SK-N-MC (cell line): ENCODE data around the gene ST3GAL4.

ENCODE experiments used
- DNase-seq: peaks from one replicate; pipeline ENCODE4 v3.0.0-alpha.2; 2011; ENCODE audit warnings: low read depth, low spot score
- H3K27ac ChIP-seq: fragments of 200-600 bp; sonication (generic); 2 replicates; pipeline ENCODE4 v1.5.1; 2016; ENCODE audit warnings: mixed run types
- H3K36me3 ChIP-seq: fragments of 200-600 bp; sonication (generic); 2 replicates; pipeline ENCODE4 v1.6.1; 2017; ENCODE audit warnings: antibody characterized with exemption, low read length, mixed read lengths; ENCODE audit not compliant: insufficient read depth
- H3K4me3 ChIP-seq: fragments of 200-600 bp; sonication (generic); 2 replicates; pipeline ENCODE4 v1.5.1; 2016
- H3K9ac ChIP-seq: fragments of 200-600 bp; sonication (generic); 2 replicates; pipeline ENCODE4 v1.8.0; 2017; ENCODE audit warnings: mixed run types, mixed read lengths; ENCODE audit not compliant: insufficient read length
- H3K9me3 ChIP-seq: fragments of 200-600 bp; sonication (generic); 2 replicates; pipeline ENCODE4 v1.6.1; 2017; ENCODE audit warnings: low read depth, mild to moderate bottlenecking, antibody characterized with exemption, low read length, moderate library complexity, mixed read lengths
- EZH2 ChIP-seq: fragments of 200-600 bp; sonication (generic); IDR thresholded peaks from one replicate; pipeline ENCODE4 v1.6.1; 2017; ENCODE audit warnings: antibody characterized with exemption
- FOXP2 ChIP-seq: optimal IDR thresholded peaks from 2 replicates; pipeline ENCODE3; 2011; ENCODE audit warnings: mild to moderate bottlenecking, moderate library complexity; ENCODE audit not compliant: insufficient read depth; ENCODE audit errors: extremely low read length, control extremely low read depth
- POLR2AphosphoS5 ChIP-seq: IDR thresholded peaks from 2 replicates; pipeline ENCODE4 v1.6.1; 2012; ENCODE audit warnings: mild to moderate bottlenecking, low read depth, low read length, borderline replicate concordance

The ST3GAL4 gene

DNA sequence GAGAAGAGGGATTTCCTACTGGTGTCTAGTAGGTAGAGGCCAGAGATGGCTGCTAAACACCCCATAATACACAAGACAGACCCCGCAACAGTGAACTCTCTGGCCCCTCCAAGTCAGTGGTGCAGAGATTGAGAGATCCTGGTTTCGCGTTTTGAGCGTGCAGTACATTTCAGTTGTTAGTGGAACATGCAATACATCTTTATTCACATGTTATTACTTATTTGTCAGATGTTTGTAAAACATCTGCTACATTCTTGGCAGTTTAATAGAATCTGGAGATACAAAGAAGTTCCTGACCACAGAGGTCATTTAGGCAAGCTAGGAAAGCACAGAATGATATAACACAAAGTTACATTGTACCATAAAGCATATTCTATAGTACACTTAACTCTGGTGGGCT is 41.5 kb downstream of the ST3GAL4 start:
- H3K9me3 ChIP-seq = no peaks in the 10 kb centered on the region

DNA sequence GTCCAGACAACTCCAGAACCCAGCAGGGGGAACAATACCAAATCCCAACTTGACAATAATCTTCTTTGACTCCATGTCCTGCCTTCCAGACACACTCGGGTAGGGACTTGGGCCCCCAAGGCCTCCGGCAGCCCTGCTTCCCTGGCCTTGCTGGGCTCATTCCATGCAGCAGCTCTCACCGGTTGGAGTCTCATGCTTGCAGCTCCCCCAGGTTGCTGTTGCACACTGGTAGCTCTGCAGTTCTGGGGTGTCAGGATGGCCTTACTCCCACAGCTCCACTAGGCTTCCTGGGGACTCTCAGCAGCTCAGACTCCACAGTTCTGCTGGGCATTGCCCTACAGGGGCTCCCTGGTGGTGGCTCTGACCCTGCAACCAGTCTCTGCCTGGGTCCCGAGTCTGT is 42.8 kb downstream of the ST3GAL4 start:
- Histone ChIP-seq H3K4me3 (no peak overlapping the region), H3K27ac (no peak overlapping the region), H3K9ac (no peak overlapping the region), H3K36me3 (no peaks in the 10 kb centered on the region), H3K9me3 (no peaks in the 10 kb centered on the region)
- TF ChIP-seq FOXP2 = no peak
- TF ChIP-seq EZH2 = no peak
- no peak for TF ChIP-seq POLR2AphosphoS5
- no peak for DNase-seq

More for the DNA sequence above, 41.5 kb downstream of the ST3GAL4 start:
- no peak overlapping the region for H3K27ac ChIP-seq
- H3K4me3 ChIP-seq = no peak overlapping the region
- H3K36me3 ChIP-seq = no peaks in the 10 kb centered on the region
- no peak overlapping the region for H3K9ac ChIP-seq
- no peak for DNase-seq
- TF ChIP-seq FOXP2 (no peak), EZH2 (no peak), POLR2AphosphoS5 (no peak)

DNA sequence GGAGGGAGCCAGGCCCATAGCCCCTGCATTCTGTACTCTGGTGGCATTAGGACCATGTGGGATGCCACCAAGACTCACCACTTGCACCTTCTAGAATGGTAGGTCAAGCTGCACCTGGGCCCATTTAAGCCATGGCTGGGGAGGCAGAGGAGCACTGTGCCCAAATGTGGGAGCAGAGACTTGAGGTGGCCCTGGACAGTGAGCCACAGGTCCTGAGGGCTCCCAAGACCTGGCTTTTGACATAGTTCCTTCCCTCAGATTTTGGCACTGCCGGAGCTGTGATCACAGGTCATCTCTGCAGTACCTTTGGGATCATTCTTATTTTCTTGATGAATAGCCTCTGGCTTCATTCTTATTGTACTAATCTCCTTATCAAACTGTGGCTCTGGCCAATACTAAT is 43.2 kb downstream of the ST3GAL4 start:
- Histone ChIP-seq H3K9ac (no peak overlapping the region), H3K36me3 (no peaks in the 10 kb centered on the region), H3K9me3 (no peaks in the 10 kb centered on the region), H3K27ac (no peak overlapping the region), H3K4me3 (no peak overlapping the region)
- no peak for DNase-seq
- TF ChIP-seq EZH2 = no peak
- TF ChIP-seq FOXP2 = no peak
- no peak for TF ChIP-seq POLR2AphosphoS5

DNA sequence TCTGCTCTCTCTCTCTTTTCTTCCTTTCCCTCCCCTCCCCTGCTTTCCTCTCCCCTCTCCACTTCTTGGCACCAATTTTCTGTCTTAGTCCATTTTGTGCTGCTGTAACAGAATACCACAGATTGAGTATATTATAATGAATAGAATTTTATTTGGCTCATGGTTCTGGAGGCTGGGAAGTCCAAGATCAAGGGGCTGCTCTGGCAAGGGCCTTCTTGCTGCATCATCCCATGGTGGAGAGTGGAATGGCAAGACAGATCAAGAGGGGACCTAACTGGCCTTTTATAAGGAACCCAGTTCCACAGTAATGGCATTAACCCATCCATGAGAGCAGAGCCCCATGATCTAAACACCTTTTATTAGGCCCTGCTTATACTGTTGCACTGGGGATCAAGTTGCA is 44.5 kb downstream of the ST3GAL4 start:
- Histone ChIP-seq H3K4me3 (no peak overlapping the region), H3K36me3 (no peaks in the 10 kb centered on the region), H3K27ac (no peak overlapping the region), H3K9ac (no peak overlapping the region), H3K9me3 (no peaks in the 10 kb centered on the region)
- DNase-seq = no peak
- no peak for TF ChIP-seq FOXP2
- TF ChIP-seq POLR2AphosphoS5 = no peak
- no peak for TF ChIP-seq EZH2

DNA sequence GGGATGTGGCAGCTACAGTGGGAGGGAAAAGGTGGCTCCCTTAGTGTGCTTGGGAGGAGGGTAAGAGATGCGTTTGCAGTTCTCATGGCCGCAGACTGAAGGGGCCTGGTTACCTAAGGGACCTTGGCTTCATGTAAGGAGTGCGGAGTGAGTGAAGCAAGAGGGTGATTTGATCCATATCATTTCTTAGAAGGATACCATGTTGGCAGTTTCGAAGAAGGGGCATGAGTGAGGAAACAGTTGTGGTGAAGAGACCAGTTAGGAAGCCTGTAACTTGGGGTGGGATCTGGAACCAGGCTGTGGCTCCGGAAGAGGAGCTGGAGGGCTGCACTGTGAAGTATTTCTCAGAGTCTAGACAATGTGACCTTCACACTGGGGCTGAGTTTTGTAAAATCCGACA is 45.0 kb downstream of the ST3GAL4 start:
- H3K27ac ChIP-seq = no peak overlapping the region
- H3K9ac ChIP-seq = no peak overlapping the region
- no peaks in the 10 kb centered on the region for H3K36me3 ChIP-seq
- H3K4me3 ChIP-seq = no peak overlapping the region
- H3K9me3 ChIP-seq = no peaks in the 10 kb centered on the region
- TF ChIP-seq FOXP2 (no peak), POLR2AphosphoS5 (no peak), EZH2 (no peak)
- DNase-seq = no peak

DNA sequence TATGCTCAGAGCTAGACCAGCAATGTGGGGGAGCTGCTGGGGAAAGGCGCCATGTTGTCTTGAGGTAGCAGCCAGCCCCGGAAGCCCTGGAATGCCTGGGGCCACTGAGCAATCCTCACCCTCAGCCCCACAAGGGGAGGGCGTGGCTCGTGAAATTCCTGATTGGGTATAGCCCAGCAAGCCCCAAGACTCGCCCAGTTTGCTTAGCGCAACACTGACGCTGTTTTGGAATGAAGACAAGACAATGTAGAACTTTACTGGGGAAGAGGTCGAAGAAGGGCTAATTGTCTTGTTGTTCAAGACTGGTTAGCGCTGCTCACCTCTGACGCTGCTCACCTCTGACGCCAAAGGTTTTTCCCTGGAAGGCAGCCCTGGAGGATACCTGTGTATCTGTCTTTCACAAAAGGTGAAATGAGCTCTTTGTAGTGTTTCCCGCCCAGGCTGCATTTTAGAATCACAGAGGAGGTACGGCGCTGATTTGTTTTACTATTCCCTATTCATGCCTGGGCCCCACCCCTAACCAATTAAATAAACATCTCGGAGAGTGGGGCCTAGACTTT is 47.6 kb downstream of the ST3GAL4 start:
- DNase-seq = peak; percentile 70
- no peaks in the 10 kb centered on the region for H3K9me3 ChIP-seq
- H3K36me3 ChIP-seq = peaks cover 9% of the 10 kb centered on the region
- H3K4me3 ChIP-seq = peak overlapping the region; percentile 2
- H3K27ac ChIP-seq = peak overlapping the region; percentile 67
- no peak overlapping the region for H3K9ac ChIP-seq
- TF ChIP-seq EZH2 (no peak), FOXP2 (no peak), POLR2AphosphoS5 (no peak)

DNA sequence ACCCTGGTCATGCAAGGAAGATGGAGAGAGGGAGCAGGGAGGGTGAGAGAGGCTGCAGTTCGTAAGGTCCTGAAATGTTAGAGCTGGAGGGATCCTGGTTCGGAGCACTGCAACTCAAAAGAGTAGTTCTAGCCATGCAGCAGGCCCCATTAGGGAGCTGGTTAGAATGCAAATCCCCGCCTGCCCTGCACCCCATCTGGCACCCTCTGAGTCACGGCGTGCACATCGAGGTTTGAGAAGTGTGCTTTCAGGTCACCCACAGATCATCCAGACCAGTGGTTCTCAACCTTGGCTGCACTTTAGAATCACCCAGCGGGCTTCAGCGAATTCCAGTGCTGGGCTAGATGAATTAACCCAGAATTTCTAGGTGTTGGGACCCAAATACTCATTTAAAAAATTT is 48.2 kb downstream of the ST3GAL4 start:
- DNase-seq = no peak
- H3K9ac ChIP-seq = no peak overlapping the region
- H3K9me3 ChIP-seq = no peaks in the 10 kb centered on the region
- peak overlapping the region; percentile 67 for H3K27ac ChIP-seq
- peak overlapping the region; percentile 2; the same call in 1 of the 2 replicates for H3K4me3 ChIP-seq
- H3K36me3 ChIP-seq = peaks cover 14% of the 10 kb centered on the region
- TF ChIP-seq FOXP2 = no peak
- no peak for TF ChIP-seq POLR2AphosphoS5
- no peak for TF ChIP-seq EZH2

DNA sequence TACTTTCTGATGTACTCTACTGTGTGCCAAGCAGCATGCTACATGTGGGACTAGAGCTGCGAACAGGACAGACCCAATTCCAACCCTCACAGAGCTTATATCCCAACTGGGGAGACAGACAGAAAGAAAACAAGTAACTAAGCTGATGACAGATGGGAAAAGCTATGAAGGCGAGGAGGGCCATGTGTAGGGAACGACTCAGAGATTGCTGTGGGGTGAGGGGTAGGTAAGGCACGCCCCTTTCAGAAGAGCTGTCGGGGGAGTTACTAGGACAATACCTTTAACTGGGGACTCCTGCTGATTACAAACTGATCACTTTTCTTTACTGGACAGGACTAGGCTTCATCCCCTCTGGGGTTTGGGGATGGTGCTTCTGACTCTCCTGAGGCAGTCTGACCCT is 48.9 kb downstream of the ST3GAL4 start:
- no peak overlapping the region for H3K27ac ChIP-seq
- no peak overlapping the region for H3K9ac ChIP-seq
- no peak for DNase-seq
- H3K4me3 ChIP-seq = no peak overlapping the region
- H3K36me3 ChIP-seq = peaks cover 19% of the 10 kb centered on the region
- no peaks in the 10 kb centered on the region for H3K9me3 ChIP-seq
- TF ChIP-seq EZH2 = no peak
- no peak for TF ChIP-seq FOXP2
- no peak for TF ChIP-seq POLR2AphosphoS5

DNA sequence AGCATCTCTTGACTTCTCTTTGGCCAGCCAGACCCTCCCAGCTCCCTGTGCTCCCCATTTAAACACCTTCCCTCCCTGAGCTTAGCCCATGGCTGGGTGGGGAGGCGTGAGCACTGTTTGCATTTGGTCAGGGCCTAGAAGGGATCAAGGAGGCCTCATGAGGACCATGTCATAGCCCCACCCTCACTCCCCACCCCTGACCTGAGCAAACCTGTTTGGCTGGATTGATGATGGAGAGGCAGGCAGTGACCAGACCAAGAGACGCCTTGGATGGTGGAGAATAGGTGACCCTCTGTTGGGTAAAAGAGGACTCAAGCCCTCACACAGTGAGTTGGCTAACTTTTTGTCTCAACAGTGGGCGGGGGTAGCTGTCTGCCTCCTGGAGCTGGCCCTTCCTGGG is 49.9 kb downstream of the ST3GAL4 start:
- no peaks in the 10 kb centered on the region for H3K9me3 ChIP-seq
- H3K36me3 ChIP-seq = peaks cover 23% of the 10 kb centered on the region
- no peak overlapping the region for H3K9ac ChIP-seq
- H3K27ac ChIP-seq = no peak overlapping the region
- TF ChIP-seq FOXP2 (no peak), POLR2AphosphoS5 (no peak)
- no peak overlapping the region for H3K4me3 ChIP-seq
- DNase-seq = no peak
